ENCODE measurements around the gene WDFY2. TPM values are rescaled to one million over a fixed set of nuclear protein-coding genes. Genes with fewer than 3 reads are reported as not detected.
A peak's percentile ranks its signal among the peaks of the same experiment; 100 is the strongest.

The WDFY2 gene
- total RNA-seq, 1 donor from 2014 or later, result 6.8 TPM

DNA sequence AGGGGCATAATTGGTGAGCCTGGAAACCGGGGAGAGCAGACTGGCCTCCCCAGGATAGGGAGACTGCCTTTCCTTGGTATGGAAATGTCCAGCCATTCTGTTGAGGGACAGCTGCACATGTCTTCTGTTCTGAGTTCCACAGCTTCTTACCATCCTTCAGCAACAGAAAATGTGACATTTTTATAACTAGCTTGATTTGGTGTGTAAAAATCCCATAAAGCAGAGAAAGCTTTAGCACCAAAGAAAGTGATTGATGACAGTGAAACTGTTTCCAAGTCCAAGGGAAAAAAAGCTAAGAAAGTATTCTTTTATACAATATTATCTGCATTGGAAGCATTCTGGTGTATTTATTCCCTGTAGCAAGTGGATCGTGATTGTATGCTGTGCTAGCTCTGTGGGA, 157.8 kb downstream of the WDFY2 start:
- H3K36me3 ChIP-seq (ENCODE audit: control insufficient read depth in 3 of 3, insufficient read depth in 3 of 3, low read length in 3 of 3), result peaks cover 0 to 5% (median 0%) of the 10 kb centered on the region in 3 donors
- no peak overlapping the region for H3K27ac ChIP-seq (ENCODE audit: low read depth, low read length)
- no peaks in the 10 kb centered on the region for H3K9me3 ChIP-seq (ENCODE audit: control insufficient read depth in 3 of 3, low read length in 3 of 3)
- H3K4me1 ChIP-seq (ENCODE audit: control insufficient read depth in 3 of 3, insufficient read depth in 3 of 3, low read length in 3 of 3), result no peaks in the 10 kb centered on the region
- H3K27me3 ChIP-seq (ENCODE audit: control insufficient read depth in 3 of 3, insufficient read depth in 3 of 3, low read length in 3 of 3), result no peaks in the 10 kb centered on the region
- H3K9ac ChIP-seq (ENCODE audit: low read depth in 1 of 3, low read length in 3 of 3), result no peak overlapping the region
- H3K4me3 ChIP-seq (ENCODE audit: low read length in 3 of 3), result no peak overlapping the region

DNA sequence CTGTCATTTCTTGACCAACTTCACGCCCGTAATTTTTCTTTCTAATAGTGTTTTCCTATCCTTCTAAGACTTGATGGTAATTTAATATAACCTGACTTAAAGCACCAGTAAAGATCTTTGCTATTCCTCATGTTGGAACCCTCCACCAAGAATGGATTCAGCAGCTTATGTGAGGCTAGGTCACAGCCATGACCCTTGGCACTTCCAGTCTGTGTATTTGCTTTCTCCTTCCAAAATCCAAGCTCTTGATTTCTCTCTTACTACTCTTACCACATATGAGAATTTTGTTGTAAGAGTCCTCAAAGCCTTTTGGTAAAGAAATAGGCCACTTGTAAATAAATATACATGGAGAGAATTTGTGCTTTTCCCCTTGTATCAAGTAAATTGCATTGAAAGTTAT, 158.3 kb downstream of the WDFY2 start:
- no peak overlapping the region for H3K27ac ChIP-seq (ENCODE audit: low read depth, low read length)
- H3K4me3 ChIP-seq (ENCODE audit: low read length in 3 of 3), result no peak overlapping the region
- H3K36me3 ChIP-seq (ENCODE audit: control insufficient read depth in 3 of 3, insufficient read depth in 3 of 3, low read length in 3 of 3), result peaks cover 0 to 5% (median 0%) of the 10 kb centered on the region in 3 donors

DNA sequence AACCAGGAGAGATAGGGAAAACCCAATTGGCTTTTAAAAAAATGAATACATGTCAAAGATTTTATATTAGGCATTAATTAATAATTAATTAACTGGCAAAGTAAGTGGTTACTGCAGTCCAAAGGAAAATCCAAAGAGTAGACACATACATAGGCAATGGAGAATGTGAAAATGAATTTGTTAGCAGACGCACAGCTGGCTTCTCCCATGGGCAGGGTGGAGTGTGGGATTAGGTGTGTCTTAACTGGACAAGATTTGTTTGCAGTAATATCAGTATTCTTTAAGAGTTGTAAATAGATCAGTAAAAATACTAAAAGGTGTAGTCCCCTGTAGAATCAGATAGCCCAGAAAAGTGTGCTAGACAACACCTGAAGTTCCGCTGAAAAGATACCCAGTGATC, 161.0 kb downstream of the WDFY2 start:
- Histone ChIP-seq H3K27ac (ENCODE audit: low read depth, low read length) (no peak overlapping the region), H3K36me3 (ENCODE audit: control insufficient read depth in 3 of 3, insufficient read depth in 3 of 3, low read length in 3 of 3) (peaks cover 0 to 2% (median 0%) of the 10 kb centered on the region in 3 donors), H3K9me3 (ENCODE audit: control insufficient read depth in 3 of 3, low read length in 3 of 3) (peaks cover 3 to 4% (median 3%) of the 10 kb centered on the region in 3 donors), H3K9ac (ENCODE audit: low read depth in 1 of 3, low read length in 3 of 3) (no peak overlapping the region), H3K4me1 (ENCODE audit: control insufficient read depth in 3 of 3, insufficient read depth in 3 of 3, low read length in 3 of 3) (no peaks in the 10 kb centered on the region), H3K27me3 (ENCODE audit: control insufficient read depth in 3 of 3, insufficient read depth in 3 of 3, low read length in 3 of 3) (no peaks in the 10 kb centered on the region), H3K4me3 (ENCODE audit: low read length in 3 of 3) (no peak overlapping the region)

More for the DNA sequence above, 158.3 kb downstream of the WDFY2 start:
- H3K9ac ChIP-seq (ENCODE audit: low read depth in 1 of 3, low read length in 3 of 3), result no peak overlapping the region
- H3K4me1 ChIP-seq (ENCODE audit: control insufficient read depth in 3 of 3, insufficient read depth in 3 of 3, low read length in 3 of 3), result no peaks in the 10 kb centered on the region
- no peaks in the 10 kb centered on the region for H3K9me3 ChIP-seq (ENCODE audit: control insufficient read depth in 3 of 3, low read length in 3 of 3)
- H3K27me3 ChIP-seq (ENCODE audit: control insufficient read depth in 3 of 3, insufficient read depth in 3 of 3, low read length in 3 of 3), result no peaks in the 10 kb centered on the region

DNA sequence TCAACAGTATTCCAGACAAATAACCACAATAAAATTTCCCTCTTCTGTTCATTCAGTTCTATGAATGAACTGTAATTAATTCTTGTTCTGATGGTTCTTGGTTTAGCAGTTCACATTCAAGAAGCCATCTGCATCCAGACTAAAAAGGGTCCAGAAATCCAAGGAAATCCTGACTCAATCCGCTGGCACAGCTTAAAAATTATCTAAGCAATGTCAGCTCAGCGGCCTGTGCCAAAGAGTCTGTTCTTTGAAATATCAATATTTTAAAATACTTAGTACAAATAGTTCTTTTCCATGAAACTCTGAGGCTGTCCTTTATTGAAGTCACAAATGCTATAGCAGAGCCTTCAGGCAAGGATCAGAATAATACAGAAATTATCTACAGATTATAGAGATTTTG, 162.5 kb downstream of the WDFY2 start:
- H3K9me3 ChIP-seq (ENCODE audit: control insufficient read depth in 3 of 3, low read length in 3 of 3), result peaks cover 3 to 4% (median 3%) of the 10 kb centered on the region in 3 donors
- H3K9ac ChIP-seq (ENCODE audit: low read depth in 1 of 3, low read length in 3 of 3), result no peak overlapping the region
- H3K4me3 ChIP-seq (ENCODE audit: low read length in 3 of 3), result no peak overlapping the region
- H3K27me3 ChIP-seq (ENCODE audit: control insufficient read depth in 3 of 3, insufficient read depth in 3 of 3, low read length in 3 of 3), result no peaks in the 10 kb centered on the region
- H3K27ac ChIP-seq (ENCODE audit: low read depth, low read length), result no peak overlapping the region
- no peaks in the 10 kb centered on the region for H3K4me1 ChIP-seq (ENCODE audit: control insufficient read depth in 3 of 3, insufficient read depth in 3 of 3, low read length in 3 of 3)
- peaks cover 0 to 5% (median 0%) of the 10 kb centered on the region in 3 donors for H3K36me3 ChIP-seq (ENCODE audit: control insufficient read depth in 3 of 3, insufficient read depth in 3 of 3, low read length in 3 of 3)

DNA sequence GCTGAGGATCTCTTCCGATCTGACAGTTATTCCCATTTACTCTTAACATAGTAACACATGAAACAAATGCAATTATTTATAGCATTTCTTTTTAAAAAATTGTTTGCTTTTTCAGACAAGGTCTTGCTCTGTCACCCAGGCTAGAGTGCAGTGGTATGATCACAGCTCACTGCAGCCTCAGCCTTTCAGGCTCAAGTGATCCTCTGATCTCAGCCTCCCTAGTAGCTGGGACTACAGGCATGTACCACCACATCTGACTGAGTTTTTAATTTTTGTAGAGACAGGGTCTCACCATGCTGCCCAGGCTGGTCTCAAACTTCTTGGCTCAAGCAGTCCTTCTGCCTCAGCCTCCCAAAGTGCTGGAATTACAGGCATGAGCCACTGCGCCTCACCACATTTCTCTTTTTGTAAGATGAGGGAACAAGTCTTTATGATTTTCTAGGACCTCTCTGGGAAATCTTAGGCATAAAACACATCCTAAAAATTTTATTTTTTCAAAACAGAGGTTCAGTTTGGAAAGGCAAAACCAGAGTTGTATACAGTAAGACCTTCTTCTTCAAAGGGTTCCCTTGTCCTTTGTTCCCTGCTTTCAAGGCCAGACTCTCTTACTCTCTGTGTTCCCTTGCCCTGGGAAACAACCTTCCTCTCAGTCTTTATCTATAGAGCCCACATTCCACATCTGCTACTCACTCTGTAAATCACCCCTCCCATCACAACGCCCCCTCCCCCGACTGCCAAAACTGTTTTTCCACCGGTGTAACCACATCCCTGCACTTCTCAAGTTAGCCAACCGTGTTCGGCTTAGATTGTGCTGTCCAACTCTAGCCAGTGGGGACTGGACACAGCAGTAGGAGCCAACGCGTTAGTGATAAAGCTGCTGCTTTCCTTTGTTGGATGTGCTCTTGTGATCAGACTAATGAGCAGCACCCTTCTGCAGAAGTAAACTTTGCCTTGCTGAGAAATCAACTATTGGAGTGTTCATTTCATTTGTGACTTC, 163.5 kb downstream of the WDFY2 start:
- Histone ChIP-seq H3K36me3 (ENCODE audit: control insufficient read depth in 3 of 3, insufficient read depth in 3 of 3, low read length in 3 of 3) (peaks cover 0 to 10% (median 0%) of the 10 kb centered on the region in 3 donors), H3K9ac (ENCODE audit: low read depth in 1 of 3, low read length in 3 of 3) (no peak overlapping the region), H3K9me3 (ENCODE audit: control insufficient read depth in 3 of 3, low read length in 3 of 3) (peaks cover 3 to 4% (median 3%) of the 10 kb centered on the region in 3 donors), H3K4me3 (ENCODE audit: low read length in 3 of 3) (no peak overlapping the region), H3K27me3 (ENCODE audit: control insufficient read depth in 3 of 3, insufficient read depth in 3 of 3, low read length in 3 of 3) (no peaks in the 10 kb centered on the region), H3K27ac (ENCODE audit: low read depth, low read length) (no peak overlapping the region), H3K4me1 (ENCODE audit: control insufficient read depth in 3 of 3, insufficient read depth in 3 of 3, low read length in 3 of 3) (no peaks in the 10 kb centered on the region)

DNA sequence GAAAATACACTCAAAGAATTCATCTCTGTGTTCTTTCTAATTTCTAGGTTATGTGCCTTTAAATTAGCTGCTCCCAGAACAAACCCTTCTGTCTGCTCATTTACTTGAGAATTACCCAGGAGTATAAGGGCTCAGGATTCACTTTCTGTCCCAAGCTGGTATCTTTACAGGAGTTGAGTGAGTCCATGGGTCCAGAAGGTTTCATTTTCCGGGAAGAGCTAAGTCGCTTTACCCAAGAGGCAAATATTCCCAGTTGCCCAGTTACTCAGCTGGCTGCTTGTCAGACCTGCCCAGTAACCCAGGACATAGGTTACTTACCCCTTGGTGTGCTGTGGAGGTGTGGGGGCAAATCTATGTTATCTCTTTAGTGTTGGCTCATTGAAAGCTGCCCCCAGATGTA, 172.4 kb downstream of the WDFY2 start:
- H3K27ac ChIP-seq (ENCODE audit: low read depth, low read length), result no peak overlapping the region
- H3K9me3 ChIP-seq (ENCODE audit: control insufficient read depth in 3 of 3, low read length in 3 of 3), result no peaks in the 10 kb centered on the region
- H3K36me3 ChIP-seq (ENCODE audit: control insufficient read depth in 3 of 3, insufficient read depth in 3 of 3, low read length in 3 of 3), result peaks cover 0 to 24% (median 3%) of the 10 kb centered on the region in 3 donors
- peaks cover 0 to 6% (median 0%) of the 10 kb centered on the region in 3 donors for H3K4me1 ChIP-seq (ENCODE audit: control insufficient read depth in 3 of 3, insufficient read depth in 3 of 3, low read length in 3 of 3)
- H3K4me3 ChIP-seq (ENCODE audit: low read length in 3 of 3), result no peak overlapping the region
- no peaks in the 10 kb centered on the region for H3K27me3 ChIP-seq (ENCODE audit: control insufficient read depth in 3 of 3, insufficient read depth in 3 of 3, low read length in 3 of 3)
- H3K9ac ChIP-seq (ENCODE audit: low read depth in 1 of 3, low read length in 3 of 3), result no peak overlapping the region

DNA sequence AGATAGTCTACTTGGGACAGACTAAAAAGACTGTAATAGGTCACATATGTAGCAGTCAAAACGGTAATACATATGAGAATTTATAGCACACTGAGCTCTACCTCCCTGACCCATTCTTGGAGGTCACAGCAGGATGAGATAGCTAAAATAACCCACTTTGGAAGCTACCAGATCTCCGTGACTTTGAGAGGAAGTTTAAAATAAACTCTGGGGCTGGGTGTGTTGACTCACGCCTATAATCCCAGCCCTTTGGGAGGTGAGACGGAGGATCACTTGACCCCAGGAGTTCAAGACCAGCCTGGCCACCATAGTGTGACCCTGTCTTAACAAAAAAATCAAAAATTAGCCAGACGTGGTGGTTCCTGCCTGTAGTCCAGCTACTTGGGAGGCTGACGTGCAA, 174.4 kb downstream of the WDFY2 start:
- peaks cover 0 to 19% (median 0%) of the 10 kb centered on the region in 3 donors for H3K36me3 ChIP-seq (ENCODE audit: control insufficient read depth in 3 of 3, insufficient read depth in 3 of 3, low read length in 3 of 3)
- H3K27me3 ChIP-seq (ENCODE audit: control insufficient read depth in 3 of 3, insufficient read depth in 3 of 3, low read length in 3 of 3), result no peaks in the 10 kb centered on the region
- no peaks in the 10 kb centered on the region for H3K9me3 ChIP-seq (ENCODE audit: control insufficient read depth in 3 of 3, low read length in 3 of 3)
- H3K9ac ChIP-seq (ENCODE audit: low read depth in 1 of 3, low read length in 3 of 3), result no peak overlapping the region
- H3K4me3 ChIP-seq (ENCODE audit: low read length in 3 of 3), result no peak overlapping the region
- H3K4me1 ChIP-seq (ENCODE audit: control insufficient read depth in 3 of 3, insufficient read depth in 3 of 3, low read length in 3 of 3), result peaks cover 0 to 6% (median 0%) of the 10 kb centered on the region in 3 donors
- no peak overlapping the region for H3K27ac ChIP-seq (ENCODE audit: low read depth, low read length)

DNA sequence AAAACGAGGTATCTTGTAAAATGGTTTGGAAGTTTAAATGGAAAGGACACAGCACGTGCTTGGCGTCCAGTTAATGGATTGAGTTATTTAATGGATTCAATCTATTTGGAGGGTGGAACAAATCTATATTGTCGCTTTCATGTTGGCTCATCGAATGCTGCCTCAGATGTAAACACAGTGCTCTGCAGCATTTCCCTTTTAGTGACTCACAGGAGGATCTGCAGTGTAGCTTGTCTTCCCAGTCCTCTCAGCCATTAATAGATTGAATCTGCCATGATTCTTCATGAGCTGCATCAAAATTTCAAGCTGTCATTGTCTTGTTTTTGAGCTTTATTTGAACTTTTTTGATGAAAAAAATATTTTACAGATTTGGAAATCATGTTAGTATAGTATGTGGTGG, 175.0 kb downstream of the WDFY2 start:
- no peak overlapping the region for H3K27ac ChIP-seq (ENCODE audit: low read depth, low read length)
- H3K4me1 ChIP-seq (ENCODE audit: control insufficient read depth in 3 of 3, insufficient read depth in 3 of 3, low read length in 3 of 3), result peaks cover 2 to 9% (median 3%) of the 10 kb centered on the region in 3 donors
- no peaks in the 10 kb centered on the region for H3K27me3 ChIP-seq (ENCODE audit: control insufficient read depth in 3 of 3, insufficient read depth in 3 of 3, low read length in 3 of 3)
- H3K9me3 ChIP-seq (ENCODE audit: control insufficient read depth in 3 of 3, low read length in 3 of 3), result no peaks in the 10 kb centered on the region
- no peak overlapping the region for H3K4me3 ChIP-seq (ENCODE audit: low read length in 3 of 3)
- H3K36me3 ChIP-seq (ENCODE audit: control insufficient read depth in 3 of 3, insufficient read depth in 3 of 3, low read length in 3 of 3), result peaks cover 0 to 19% (median 0%) of the 10 kb centered on the region in 3 donors
- H3K9ac ChIP-seq (ENCODE audit: low read depth in 1 of 3, low read length in 3 of 3), result no peak overlapping the region

DNA sequence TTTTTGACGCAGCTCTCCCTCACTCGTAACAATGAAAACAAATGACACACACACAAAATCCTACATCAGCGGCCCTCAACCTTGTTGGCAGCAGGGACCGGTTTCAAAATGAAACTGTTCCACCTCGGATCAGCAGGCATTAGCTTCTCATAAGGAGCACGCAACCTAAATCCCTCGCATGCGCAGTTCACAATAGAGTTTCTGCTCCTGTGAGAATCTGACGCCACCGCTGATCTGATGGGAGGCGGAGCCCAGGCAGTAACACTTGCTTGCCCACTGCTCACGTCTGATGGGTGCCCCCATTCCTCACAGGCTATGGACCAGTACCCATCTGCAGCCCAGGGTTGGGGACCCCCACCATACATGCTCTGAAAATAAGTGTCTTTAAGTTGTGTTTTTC, 176.3 kb downstream of the WDFY2 start:
- Histone ChIP-seq H3K27me3 (ENCODE audit: control insufficient read depth in 3 of 3, insufficient read depth in 3 of 3, low read length in 3 of 3) (no peaks in the 10 kb centered on the region), H3K9me3 (ENCODE audit: control insufficient read depth in 3 of 3, low read length in 3 of 3) (no peaks in the 10 kb centered on the region), H3K9ac (ENCODE audit: low read depth in 1 of 3, low read length in 3 of 3) (peak overlapping the region; percentile 2 to 66 (median 63)), H3K4me3 (ENCODE audit: low read length in 3 of 3) (peak overlapping the region; percentile 53 to 62 (median 60)), H3K27ac (ENCODE audit: low read depth, low read length) (peak overlapping the region; percentile 33), H3K4me1 (ENCODE audit: control insufficient read depth in 3 of 3, insufficient read depth in 3 of 3, low read length in 3 of 3) (peaks cover 7 to 15% (median 10%) of the 10 kb centered on the region in 3 donors), H3K36me3 (ENCODE audit: control insufficient read depth in 3 of 3, insufficient read depth in 3 of 3, low read length in 3 of 3) (peaks cover 0 to 14% (median 0%) of the 10 kb centered on the region in 3 donors)

Data from skeletal muscle tissue (tissue), 4 donors.